ENCODE results near the gene PSAP.
"Not testable (repeated sequence)": the region's sequence is repeated elsewhere in the genome, so short reads cannot be mapped to it uniquely, and the experiment has no call there.

The PSAP gene

GRCh38 chr10:71850743-71851464, at the start of gene PSAP:
PSAP (minus strand) TSS chr10:71851251; CDS start chr10:71851221, 30 bp downstream.
- peak; percentile 89 to 97 for DNase-seq

GRCh38 chr10:71900441-71901180, 49.6 kb upstream of the PSAP start:
- DNase-seq: no peak

- DNase-seq: no peak
Observed at GRCh38 chr10:71899665-71900412, 48.8 kb upstream of the PSAP start.

GRCh38 chr10:71898346-71898745, 47.3 kb upstream of the PSAP start:
- not testable (repeated sequence) for DNase-seq

GRCh38 chr10:71893920-71894319, 42.9 kb upstream of the PSAP start:
- no peak for DNase-seq

GRCh38 chr10:71893258-71893815, 42.3 kb upstream of the PSAP start:
- DNase-seq: no peak

GRCh38 chr10:71891437-71891836, 40.4 kb upstream of the PSAP start:
- DNase-seq: no peak

GRCh38 chr10:71889388-71889987, 38.4 kb upstream of the PSAP start:
- DNase-seq: peak in 1 of 2 experiments; percentile 33

GRCh38 chr10:71888623-71889387, 37.8 kb upstream of the PSAP start:
- DNase-seq: peak in 1 of 2 experiments; percentile 68

GRCh38 chr10:71888248-71888622, 37.2 kb upstream of the PSAP start:
- no peak for DNase-seq

- DNase-seq: no peak
Observed at GRCh38 chr10:71887743-71888142, 36.7 kb upstream of the PSAP start.

GRCh38 chr10:71882813-71883659, 32.0 kb upstream of the PSAP start:
- no peak for DNase-seq

GRCh38 chr10:71881647-71882355, 30.8 kb upstream of the PSAP start:
- DNase-seq: no peak

GRCh38 chr10:71881307-71881624, 30.2 kb upstream of the PSAP start:
- DNase-seq: not testable (repeated sequence)

- no peak for DNase-seq
Observed at GRCh38 chr10:71880425-71881306, 29.6 kb upstream of the PSAP start.

GRCh38 chr10:71878327-71879034, 27.4 kb upstream of the PSAP start:
- peak in 1 of 2 experiments; percentile 46 for DNase-seq

- DNase-seq: no peak
Observed at GRCh38 chr10:71877821-71878220, 26.8 kb upstream of the PSAP start.

- DNase-seq: peak; percentile 44 to 71
Observed at GRCh38 chr10:71874680-71875354, 23.8 kb upstream of the PSAP start.

All from NCI-H526 (cell line).